ENCODE data around the gene TMTC2.

The TMTC2 gene

GRCh38 chr12:82749015-82749414 lies 62.3 kb downstream of the TMTC2 start:
- no peaks in the 10 kb centered on the region for H3K9me3 ChIP-seq (ENCODE audit: control insufficient read depth, low read length)
- H3K9ac ChIP-seq (ENCODE audit: low read length), result no peak overlapping the region
- no peaks in the 10 kb centered on the region for H3K4me1 ChIP-seq (ENCODE audit: control insufficient read depth, insufficient read depth, low read depth, low read length)
- no peak overlapping the region for H3K4ac ChIP-seq (ENCODE audit: low read depth in 1 of 2, low read length in 2 of 2)
- H3K79me1 ChIP-seq (replicated peaks; ENCODE audit: low read length, poor library complexity, severe bottlenecking), result no peaks in the 10 kb centered on the region
- H3K4me3 ChIP-seq (ENCODE audit: insufficient read depth in 1 of 2, low read depth in 1 of 2, low read length in 2 of 2), result no peak overlapping the region
- no peak overlapping the region for H2BK12ac ChIP-seq (ENCODE audit: low read length in 2 of 2)
- H2BK5ac ChIP-seq (ENCODE audit: low read depth, low read length, poor library complexity, severe bottlenecking), result no peak overlapping the region
- no peak overlapping the region for H3K4me2 ChIP-seq (ENCODE audit: low read length, poor library complexity, severe bottlenecking)
- no peak overlapping the region for H2AFZ ChIP-seq (ENCODE audit: low read depth, low read length)
- no peak overlapping the region for H3K14ac ChIP-seq (ENCODE audit: low read length in 2 of 2)
- H2BK15ac ChIP-seq (ENCODE audit: low read depth, poor library complexity, severe bottlenecking), result no peak overlapping the region
- no peak overlapping the region for H2AK5ac ChIP-seq (ENCODE audit: low read length, severe bottlenecking)
- no peak overlapping the region for H2BK120ac ChIP-seq (ENCODE audit: low read depth, low read length)
- H4K8ac ChIP-seq (ENCODE audit: low read length), result no peak overlapping the region
- 81% methylated on average over 4 of the region's 4 CpGs for WGBS
- H3K18ac ChIP-seq (ENCODE audit: low read depth in 1 of 2, low read length in 2 of 2), result no peak overlapping the region
- H3K27ac ChIP-seq (ENCODE audit: low read length, poor library complexity, severe bottlenecking), result no peak overlapping the region
- DNase-seq, result no peak
- H4K91ac ChIP-seq (ENCODE audit: low read length), result no peak overlapping the region
- no peaks in the 10 kb centered on the region for H3K27me3 ChIP-seq (ENCODE audit: control insufficient read depth in 1 of 2, insufficient read depth in 1 of 2, low read length in 2 of 2)
- H3K36me3 ChIP-seq (ENCODE audit: control insufficient read depth in 1 of 2, insufficient read depth in 2 of 2, low read depth in 1 of 2, low read length in 2 of 2), result no peaks in the 10 kb centered on the region
- H3K23ac ChIP-seq (ENCODE audit: low read length in 2 of 2), result no peak overlapping the region

- H3K9ac ChIP-seq (ENCODE audit: low read length), result no peak overlapping the region
- no peak overlapping the region for H2BK120ac ChIP-seq (ENCODE audit: low read depth, low read length)
- no peak overlapping the region for H3K4me2 ChIP-seq (ENCODE audit: low read length, poor library complexity, severe bottlenecking)
- no peak overlapping the region for H3K4me3 ChIP-seq (ENCODE audit: insufficient read depth in 1 of 2, low read depth in 1 of 2, low read length in 2 of 2)
- no peak overlapping the region for H4K8ac ChIP-seq (ENCODE audit: low read length)
- no peak for DNase-seq
- no peak overlapping the region for H4K91ac ChIP-seq (ENCODE audit: low read length)
- no peak overlapping the region for H3K4ac ChIP-seq (ENCODE audit: low read depth in 1 of 2, low read length in 2 of 2)
- no peak overlapping the region for H3K23ac ChIP-seq (ENCODE audit: low read length in 2 of 2)
- H2BK12ac ChIP-seq (ENCODE audit: low read length in 2 of 2), result no peak overlapping the region
- H3K18ac ChIP-seq (ENCODE audit: low read depth in 1 of 2, low read length in 2 of 2), result no peak overlapping the region
- no peaks in the 10 kb centered on the region for H3K9me3 ChIP-seq (ENCODE audit: control insufficient read depth, low read length)
- H3K14ac ChIP-seq (ENCODE audit: low read length in 2 of 2), result no peak overlapping the region
- no peak overlapping the region for H2AFZ ChIP-seq (ENCODE audit: low read depth, low read length)
- no peak overlapping the region for H2AK5ac ChIP-seq (ENCODE audit: low read length, severe bottlenecking)
- no peaks in the 10 kb centered on the region for H3K36me3 ChIP-seq (ENCODE audit: control insufficient read depth in 1 of 2, insufficient read depth in 2 of 2, low read depth in 1 of 2, low read length in 2 of 2)
- no peaks in the 10 kb centered on the region for H3K4me1 ChIP-seq (ENCODE audit: control insufficient read depth, insufficient read depth, low read depth, low read length)
- no peak overlapping the region for H2BK15ac ChIP-seq (ENCODE audit: low read depth, poor library complexity, severe bottlenecking)
- no peak overlapping the region for H2BK5ac ChIP-seq (ENCODE audit: low read depth, low read length, poor library complexity, severe bottlenecking)
- no peaks in the 10 kb centered on the region for H3K79me1 ChIP-seq (replicated peaks; ENCODE audit: low read length, poor library complexity, severe bottlenecking)
- H3K27ac ChIP-seq (ENCODE audit: low read length, poor library complexity, severe bottlenecking), result no peak overlapping the region
- no peaks in the 10 kb centered on the region for H3K27me3 ChIP-seq (ENCODE audit: control insufficient read depth in 1 of 2, insufficient read depth in 1 of 2, low read length in 2 of 2)
Observed at GRCh38 chr12:82754856-82755255, 68.2 kb downstream of the TMTC2 start.

GRCh38 chr12:82756303-82756702 lies 69.6 kb downstream of the TMTC2 start:
- Histone ChIP-seq H2BK5ac (ENCODE audit: low read depth, low read length, poor library complexity, severe bottlenecking) (no peak overlapping the region), H3K27me3 (ENCODE audit: control insufficient read depth in 1 of 2, insufficient read depth in 1 of 2, low read length in 2 of 2) (no peaks in the 10 kb centered on the region), H3K18ac (ENCODE audit: low read depth in 1 of 2, low read length in 2 of 2) (no peak overlapping the region), H2AK5ac (ENCODE audit: low read length, severe bottlenecking) (no peak overlapping the region), H4K8ac (ENCODE audit: low read length) (no peak overlapping the region), H2BK120ac (ENCODE audit: low read depth, low read length) (no peak overlapping the region), H3K9me3 (ENCODE audit: control insufficient read depth, low read length) (no peaks in the 10 kb centered on the region), H3K36me3 (ENCODE audit: control insufficient read depth in 1 of 2, insufficient read depth in 2 of 2, low read depth in 1 of 2, low read length in 2 of 2) (no peaks in the 10 kb centered on the region), H3K14ac (ENCODE audit: low read length in 2 of 2) (no peak overlapping the region), H3K4ac (ENCODE audit: low read depth in 1 of 2, low read length in 2 of 2) (no peak overlapping the region), H3K9ac (ENCODE audit: low read length) (no peak overlapping the region), H3K27ac (ENCODE audit: low read length, poor library complexity, severe bottlenecking) (no peak overlapping the region), H3K23ac (ENCODE audit: low read length in 2 of 2) (no peak overlapping the region), H3K4me1 (ENCODE audit: control insufficient read depth, insufficient read depth, low read depth, low read length) (no peaks in the 10 kb centered on the region), H3K79me1 (replicated peaks; ENCODE audit: low read length, poor library complexity, severe bottlenecking) (no peaks in the 10 kb centered on the region), H3K4me2 (ENCODE audit: low read length, poor library complexity, severe bottlenecking) (no peak overlapping the region), H4K91ac (ENCODE audit: low read length) (no peak overlapping the region), H2BK15ac (ENCODE audit: low read depth, poor library complexity, severe bottlenecking) (no peak overlapping the region), H2BK12ac (ENCODE audit: low read length in 2 of 2) (no peak overlapping the region), H2AFZ (ENCODE audit: low read depth, low read length) (no peak overlapping the region), H3K4me3 (ENCODE audit: insufficient read depth in 1 of 2, low read depth in 1 of 2, low read length in 2 of 2) (no peak overlapping the region)
- DNase-seq, result no peak
- 45% methylated on average over 2 of the region's 2 CpGs for WGBS

GRCh38 chr12:82757059-82757458 lies 70.4 kb downstream of the TMTC2 start:
- Histone ChIP-seq H3K9me3 (ENCODE audit: control insufficient read depth, low read length) (no peaks in the 10 kb centered on the region), H2BK15ac (ENCODE audit: low read depth, poor library complexity, severe bottlenecking) (no peak overlapping the region), H3K18ac (ENCODE audit: low read depth in 1 of 2, low read length in 2 of 2) (no peak overlapping the region), H3K27ac (ENCODE audit: low read length, poor library complexity, severe bottlenecking) (no peak overlapping the region), H2BK120ac (ENCODE audit: low read depth, low read length) (no peak overlapping the region), H2AK5ac (ENCODE audit: low read length, severe bottlenecking) (no peak overlapping the region), H4K91ac (ENCODE audit: low read length) (no peak overlapping the region), H3K36me3 (ENCODE audit: control insufficient read depth in 1 of 2, insufficient read depth in 2 of 2, low read depth in 1 of 2, low read length in 2 of 2) (no peaks in the 10 kb centered on the region), H3K14ac (ENCODE audit: low read length in 2 of 2) (no peak overlapping the region), H3K4me1 (ENCODE audit: control insufficient read depth, insufficient read depth, low read depth, low read length) (no peaks in the 10 kb centered on the region), H2AFZ (ENCODE audit: low read depth, low read length) (no peak overlapping the region), H4K8ac (ENCODE audit: low read length) (no peak overlapping the region), H2BK5ac (ENCODE audit: low read depth, low read length, poor library complexity, severe bottlenecking) (no peak overlapping the region), H3K4ac (ENCODE audit: low read depth in 1 of 2, low read length in 2 of 2) (no peak overlapping the region), H3K79me1 (replicated peaks; ENCODE audit: low read length, poor library complexity, severe bottlenecking) (no peaks in the 10 kb centered on the region), H3K4me3 (ENCODE audit: insufficient read depth in 1 of 2, low read depth in 1 of 2, low read length in 2 of 2) (no peak overlapping the region), H2BK12ac (ENCODE audit: low read length in 2 of 2) (no peak overlapping the region), H3K27me3 (ENCODE audit: control insufficient read depth in 1 of 2, insufficient read depth in 1 of 2, low read length in 2 of 2) (no peaks in the 10 kb centered on the region), H3K23ac (ENCODE audit: low read length in 2 of 2) (no peak overlapping the region), H3K9ac (ENCODE audit: low read length) (no peak overlapping the region), H3K4me2 (ENCODE audit: low read length, poor library complexity, severe bottlenecking) (no peak overlapping the region)
- WGBS, result no CpG with 5 or more reads among the region's 1 CpG
- no peak for DNase-seq

Data from mesenchymal stem cell (in vitro differentiated cells and primary cell).